HT1080 (cell line): ENCODE data around the gene CYB5R3. TPM values are rescaled to one million over a fixed set of nuclear protein-coding genes. Genes with fewer than 3 reads are reported as not detected.
"Not testable (repeated sequence)": the region's sequence is repeated elsewhere in the genome, so short reads cannot be mapped to it uniquely, and the experiment has no call there.

Experiments used
- DNase-seq: peaks from one replicate; pipeline ENCODE4 v3.0.0-alpha.2; 2015; ENCODE audit warnings: low read depth
- small RNA-seq: library from RNA; depleted of rRNA; stranded (forward); fragments of <200 nt; gene quantifications from one replicate; pipeline ENCODE3, GENCODE V24; 2014
- total RNA-seq: library from RNA; depleted of rRNA; stranded (reverse); fragments of >200 nt; shearing (Covaris generic); gene quantifications from 2 replicates; pipeline ENCODE4 v1.2.3, GENCODE V29; 2014; rRNA removed

The CYB5R3 gene
- total RNA-seq, 1 experiment from 2014 or later = 112 TPM

DNA sequence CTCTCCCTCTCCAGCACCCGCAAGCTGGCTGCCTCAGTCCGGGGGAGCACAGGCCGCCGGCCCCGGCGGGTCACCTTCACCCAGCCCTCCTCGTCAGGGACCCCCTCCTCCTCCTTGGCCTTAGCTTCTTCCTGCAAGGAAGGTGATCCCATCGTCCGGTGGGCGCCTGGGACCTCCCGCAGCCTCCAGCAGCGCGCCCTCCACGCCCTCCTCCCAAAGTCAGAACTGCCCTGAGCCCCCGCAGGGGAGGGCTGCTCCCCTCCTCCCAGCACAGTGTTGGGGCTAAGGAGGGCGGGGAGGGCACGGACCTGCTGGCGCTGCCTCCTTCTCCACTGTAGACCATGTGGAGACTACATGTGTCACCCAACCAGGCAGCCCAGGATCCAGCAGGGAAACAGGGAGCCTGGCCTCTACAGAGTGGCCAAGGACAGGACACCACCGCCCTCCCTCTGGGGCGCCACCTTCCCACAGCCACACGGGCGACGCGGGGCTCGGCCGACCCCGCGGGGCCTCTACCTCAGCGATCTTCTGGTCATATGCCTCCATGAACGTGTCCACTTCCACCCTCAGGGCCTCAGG, 73.1 kb downstream of the CYB5R3 start:
- not testable (repeated sequence) for DNase-seq

DNA sequence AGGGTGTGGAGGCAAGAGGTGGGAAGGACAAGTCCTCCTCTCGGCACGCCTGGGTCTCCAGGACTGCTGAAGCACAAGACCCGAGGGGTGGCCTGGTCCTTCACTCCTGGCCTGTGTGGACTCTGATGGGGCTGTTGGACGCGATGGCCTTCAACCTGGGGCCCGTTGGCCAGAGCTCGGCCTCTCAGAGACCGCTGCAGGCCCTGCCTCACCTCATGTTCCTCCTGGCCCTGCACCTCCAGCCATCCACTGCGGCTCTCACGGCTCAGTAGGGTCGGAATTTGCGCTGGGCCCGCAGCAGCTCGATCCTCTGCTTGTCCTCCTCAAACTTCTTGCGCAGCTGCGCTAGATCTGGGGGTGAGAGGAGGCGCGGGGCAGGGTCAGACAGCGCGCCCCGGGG, 74.7 kb downstream of the CYB5R3 start:
- not testable (repeated sequence) for DNase-seq

DNA sequence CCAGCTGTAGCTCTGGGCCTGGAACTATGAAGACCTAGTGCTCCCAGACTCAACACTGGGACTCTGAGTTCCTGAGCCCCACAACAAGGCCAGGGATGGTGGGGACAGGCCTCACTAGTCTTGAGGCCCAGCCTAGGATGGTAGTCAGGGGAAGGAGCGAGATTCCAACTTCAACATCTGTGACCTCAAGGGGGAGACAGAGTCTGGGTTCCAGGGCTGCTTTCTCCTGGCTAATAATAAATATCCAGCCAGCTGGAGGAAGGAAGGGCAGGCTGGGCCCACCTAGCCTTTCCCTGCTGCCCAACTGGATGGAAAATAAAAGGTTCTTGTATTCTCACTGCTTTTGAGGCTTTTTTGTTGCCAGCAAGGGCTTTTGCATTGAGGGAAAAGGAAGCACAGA, 75.1 kb downstream of the CYB5R3 start:
- DNase-seq = not testable (repeated sequence)

DNA sequence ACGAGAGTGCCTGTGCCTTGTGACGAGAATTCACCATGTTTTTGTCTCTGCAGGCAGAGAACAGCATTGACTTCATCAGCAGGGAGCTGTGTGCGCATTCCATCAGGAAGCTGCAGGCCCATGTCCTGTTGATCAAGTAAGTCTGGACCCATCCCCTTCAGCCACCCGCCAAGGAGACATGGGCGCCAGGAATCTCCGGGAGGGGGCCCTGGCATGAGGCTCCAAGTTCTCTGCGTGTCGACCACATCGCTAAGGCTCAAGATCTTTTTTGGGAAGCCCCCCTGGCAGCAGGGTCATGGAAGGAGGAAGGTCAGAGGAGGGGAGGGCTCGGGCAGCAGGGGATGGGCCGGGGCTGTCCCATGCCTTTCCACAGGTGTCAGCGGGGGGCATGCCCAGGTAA, 78.1 kb downstream of the CYB5R3 start:
- DNase-seq = not testable (repeated sequence)

DNA sequence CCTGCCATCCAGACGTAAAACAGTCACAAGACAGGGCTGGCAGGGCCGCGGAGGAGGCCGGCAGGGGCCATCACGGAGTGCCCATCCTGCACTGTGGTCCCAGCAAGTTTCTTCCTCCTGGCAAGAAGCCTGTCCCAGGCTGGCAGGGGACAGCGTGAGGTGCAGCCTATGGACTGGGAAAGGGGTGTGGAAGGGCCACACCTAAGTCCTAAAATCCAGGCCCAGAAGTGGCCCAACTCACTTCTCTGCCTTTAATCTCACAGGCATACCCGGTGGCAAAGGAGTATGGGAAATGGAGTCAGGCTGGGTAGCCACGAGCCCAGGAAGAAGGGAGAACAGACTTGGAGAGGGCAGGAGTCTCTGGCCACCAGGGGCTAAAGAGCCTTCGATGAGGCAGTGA, 78.6 kb downstream of the CYB5R3 start:
- not testable (repeated sequence) for DNase-seq

DNA sequence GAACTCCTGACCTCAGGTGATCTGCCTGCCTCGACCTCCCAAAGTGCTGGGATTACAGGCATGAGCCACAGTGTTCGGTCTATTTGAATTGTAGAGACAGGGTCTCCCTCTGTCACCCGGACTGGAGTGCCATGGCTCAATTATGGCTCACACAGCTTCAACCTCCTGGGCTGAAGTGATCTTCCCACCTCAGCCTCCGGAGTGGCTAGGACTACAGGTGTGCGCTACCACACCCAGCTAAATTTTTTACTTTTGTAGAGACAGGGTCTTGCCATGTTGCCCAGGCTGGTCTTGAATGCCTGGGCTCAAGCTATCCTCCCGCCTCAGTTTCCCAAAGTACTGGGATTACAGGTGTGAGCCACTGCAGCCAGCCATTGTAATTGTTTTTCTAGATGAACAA, 81.2 kb downstream of the CYB5R3 start:
- DNase-seq = not testable (repeated sequence)

Small RNA genes lying within 50 kb of the gene (small RNA-seq; reads per million reads assigned to genes)
- not detected for gene RNU6-513P

Other genes starting within 250 kb of the CYB5R3 start
- not detected in 2 replicates for gene NFAM1, start 217.0 kb downstream of the CYB5R3 start, total RNA-seq
- gene RRP7A, start 129.6 kb downstream of the CYB5R3 start, total RNA-seq = 48.7 and 50.0 TPM in 2 replicates
- 0.63 TPM in 1 of 2 replicates, not detected in the other for gene SERHL2, start 95.4 kb downstream of the CYB5R3 start, total RNA-seq
- gene POLDIP3, start 34.5 kb downstream of the CYB5R3 start, total RNA-seq = 46.4 and 58.3 TPM in 2 replicates
- 0.27 TPM in 1 of 2 replicates, not detected in the other for gene ATP5MGL, start 8.8 kb downstream of the CYB5R3 start, total RNA-seq
- 6.9 and 7.3 TPM in 2 replicates for gene A4GALT, start 71.5 kb upstream of the CYB5R3 start, total RNA-seq
- 20.4 and 22.9 TPM in 2 replicates for gene ARFGAP3, start 207.9 kb upstream of the CYB5R3 start, total RNA-seq